Measurements from ENCODE around the gene PTPRF. TPM values are rescaled to one million over a fixed set of nuclear protein-coding genes. Genes with fewer than 3 reads are reported as not detected.

PTPRF gene
- total RNA-seq, 4 donors from 2014 or later: 53.2 to 80.6 (median 71.7) TPM

DNA sequence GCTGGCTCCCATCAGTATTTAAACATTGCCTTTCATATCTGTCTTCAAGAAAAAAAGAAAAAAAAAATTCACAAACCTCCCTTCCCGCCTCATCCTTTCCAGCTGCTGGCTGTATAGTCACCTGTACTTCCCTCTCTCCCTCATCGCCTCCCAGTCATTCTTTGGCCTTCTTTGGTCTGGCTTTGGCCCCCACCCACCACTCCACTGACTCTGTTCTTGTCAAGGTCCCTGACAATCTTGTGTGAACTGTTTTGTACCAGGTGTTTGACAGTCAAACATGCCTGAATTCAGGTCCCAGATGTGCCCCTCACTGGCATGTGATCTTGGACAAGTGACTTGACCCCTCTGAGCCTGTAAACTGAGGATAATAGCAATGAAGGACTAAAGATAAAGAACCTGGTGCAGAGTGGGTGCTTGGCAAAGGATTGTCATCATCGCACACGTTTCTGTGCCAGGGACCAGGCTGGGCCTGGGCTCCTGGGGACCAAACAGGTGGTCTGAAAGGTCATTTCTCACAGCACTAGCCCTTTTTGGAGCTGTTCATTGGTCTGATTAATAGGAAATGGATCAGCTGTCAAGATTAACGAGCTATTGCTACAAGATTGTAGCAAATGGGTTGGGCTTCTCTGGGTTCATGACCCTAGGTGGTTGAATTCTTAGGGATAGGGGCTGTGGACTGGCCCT lies 21.5 kb downstream of the PTPRF start:
- Histone ChIP-seq H3K27me3 (no peaks in the 10 kb centered on the region), H3K4me1 (peaks cover 24 to 70% of the 10 kb centered on the region in 2 donors), H3K9me3 (no peaks in the 10 kb centered on the region), H3K4me3 (replicated peaks in 1 of 3) (no peak overlapping the region), H3K27ac (peak overlapping the region; percentile 75 to 85 (median 81)), H3K36me3 (no peaks in the 10 kb centered on the region)
- 67 to 81% methylated on average over 5 of the region's 5 CpGs for WGBS, 2 donors
- DNase-seq: no peak
- TF ChIP-seq POLR2A (IDR thresholded peaks at IDR 0.05): no peak
- TF ChIP-seq, protein P1, sequence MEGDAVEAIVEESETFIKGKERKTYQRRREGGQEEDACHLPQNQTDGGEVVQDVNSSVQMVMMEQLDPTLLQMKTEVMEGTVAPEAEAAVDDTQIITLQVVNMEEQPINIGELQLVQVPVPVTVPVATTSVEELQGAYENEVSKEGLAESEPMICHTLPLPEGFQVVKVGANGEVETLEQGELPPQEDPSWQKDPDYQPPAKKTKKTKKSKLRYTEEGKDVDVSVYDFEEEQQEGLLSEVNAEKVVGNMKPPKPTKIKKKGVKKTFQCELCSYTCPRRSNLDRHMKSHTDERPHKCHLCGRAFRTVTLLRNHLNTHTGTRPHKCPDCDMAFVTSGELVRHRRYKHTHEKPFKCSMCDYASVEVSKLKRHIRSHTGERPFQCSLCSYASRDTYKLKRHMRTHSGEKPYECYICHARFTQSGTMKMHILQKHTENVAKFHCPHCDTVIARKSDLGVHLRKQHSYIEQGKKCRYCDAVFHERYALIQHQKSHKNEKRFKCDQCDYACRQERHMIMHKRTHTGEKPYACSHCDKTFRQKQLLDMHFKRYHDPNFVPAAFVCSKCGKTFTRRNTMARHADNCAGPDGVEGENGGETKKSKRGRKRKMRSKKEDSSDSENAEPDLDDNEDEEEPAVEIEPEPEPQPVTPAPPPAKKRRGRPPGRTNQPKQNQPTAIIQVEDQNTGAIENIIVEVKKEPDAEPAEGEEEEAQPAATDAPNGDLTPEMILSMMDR (IDR thresholded peaks at IDR 0.05): no peak
- intact Hi-C loops (cut with DNase I): no loop called here

DNA sequence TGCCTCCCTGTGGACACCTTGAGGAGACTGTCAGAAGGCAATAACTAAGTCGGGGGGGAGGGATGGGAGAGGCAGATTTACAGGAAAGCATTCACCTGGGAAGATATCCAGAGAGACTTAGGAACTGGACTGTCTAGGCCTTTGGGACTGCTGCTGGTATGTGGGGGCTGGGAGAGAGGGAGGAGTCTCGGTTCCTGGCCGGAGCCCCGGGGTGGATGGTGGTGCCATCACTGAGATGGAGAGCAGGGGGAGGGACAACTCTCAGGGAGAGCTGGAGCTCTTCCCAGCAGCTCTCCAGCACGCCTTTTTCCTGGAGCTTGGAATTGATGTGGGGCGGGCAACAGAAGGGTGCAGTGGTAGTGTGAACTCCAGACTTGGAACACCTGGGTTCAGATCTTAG lies 22.1 kb downstream of the PTPRF start:
- Histone ChIP-seq H3K27ac (peak overlapping the region; percentile 75 to 85 (median 81)), H3K4me1 (peaks cover 24 to 71% of the 10 kb centered on the region in 2 donors), H3K9me3 (no peaks in the 10 kb centered on the region), H3K27me3 (no peaks in the 10 kb centered on the region), H3K36me3 (no peaks in the 10 kb centered on the region), H3K4me3 (replicated peaks in 1 of 3) (no peak overlapping the region)
- TF ChIP-seq, protein P1 (IDR thresholded peaks at IDR 0.05): no peak
- peak in 1 of 2 donors; percentile 41 for TF ChIP-seq POLR2A (IDR thresholded peaks at IDR 0.05)
- intact Hi-C loops (cut with DNase I): no loop called here
- peak; percentile 93 to 94 for DNase-seq
- WGBS, 2 donors: 23 to 27% methylated on average over 5 to 6 of the region's 6 CpGs

DNA sequence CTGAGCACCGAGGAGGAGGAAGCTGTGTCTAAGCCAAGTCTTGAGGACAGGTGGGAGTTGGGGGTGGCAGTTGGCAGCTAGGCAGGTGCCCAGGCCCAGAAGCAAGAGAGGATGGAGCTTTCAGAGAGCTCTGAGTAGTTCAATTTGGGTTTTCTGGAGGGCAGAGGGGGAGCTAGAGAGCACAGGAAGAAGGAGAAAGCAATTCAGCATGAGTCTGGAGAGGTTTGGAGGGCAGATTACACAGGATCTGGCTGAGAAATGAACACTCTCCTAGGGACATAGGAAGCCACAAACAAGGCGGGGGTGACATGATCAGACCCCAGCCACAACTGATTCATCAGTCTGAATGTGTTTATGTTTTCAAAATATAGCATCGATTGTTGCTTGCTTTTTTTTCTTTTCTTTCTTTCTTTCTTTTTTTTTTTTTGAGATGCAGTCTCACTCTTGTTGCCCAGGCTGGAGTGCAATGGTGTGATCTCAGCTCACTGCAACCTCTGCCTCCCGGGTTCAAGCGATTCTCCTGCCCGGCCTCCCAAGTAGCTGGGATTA lies 23.8 kb downstream of the PTPRF start:
- DNase-seq: no peak
- intact Hi-C loops (cut with DNase I): no loop called here
- Histone ChIP-seq H3K27me3 (no peaks in the 10 kb centered on the region), H3K27ac (peak overlapping the region; percentile 5 to 85 (median 26)), H3K4me1 (peaks cover 35 to 66% of the 10 kb centered on the region in 2 donors), H3K36me3 (no peaks in the 10 kb centered on the region), H3K9me3 (no peaks in the 10 kb centered on the region), H3K4me3 (replicated peaks in 1 of 3) (no peak overlapping the region)
- WGBS, 2 donors: 65 to 70% methylated on average over 6 of the region's 6 CpGs
- TF ChIP-seq, protein P1 (IDR thresholded peaks at IDR 0.05): peak in 2 of 6 experiments; percentile 24 to 45
- TF ChIP-seq POLR2A (IDR thresholded peaks at IDR 0.05): no peak

DNA sequence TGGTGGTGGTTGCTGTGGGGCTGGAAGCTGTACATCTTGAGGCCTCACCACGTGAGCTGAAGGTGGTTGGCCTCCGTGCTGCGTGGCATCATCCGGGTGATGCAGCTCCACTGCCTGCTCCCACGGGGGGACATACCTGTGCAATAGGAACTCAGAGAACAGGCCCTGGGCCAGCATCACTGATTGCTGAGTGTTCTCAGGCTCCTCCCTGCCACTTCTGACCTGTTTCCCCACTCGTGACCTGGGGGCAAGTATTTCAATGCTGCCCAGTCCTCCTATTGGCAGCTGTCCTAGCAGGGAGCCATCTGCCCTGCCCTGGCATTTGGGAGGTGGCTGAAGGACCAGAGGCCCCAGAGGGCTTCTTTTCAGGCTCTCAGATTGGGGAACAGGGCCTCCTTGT lies 26.1 kb downstream of the PTPRF start:
- Histone ChIP-seq H3K27ac (peak overlapping the region in 1 of 3 donors; percentile 6), H3K36me3 (no peaks in the 10 kb centered on the region), H3K27me3 (no peaks in the 10 kb centered on the region), H3K4me3 (replicated peaks in 1 of 3) (no peak overlapping the region), H3K9me3 (no peaks in the 10 kb centered on the region), H3K4me1 (peaks cover 23 to 45% of the 10 kb centered on the region in 2 donors)
- WGBS, 2 donors: 62 to 75% methylated on average over 3 to 5 of the region's 6 CpGs
- TF ChIP-seq POLR2A (IDR thresholded peaks at IDR 0.05): no peak
- TF ChIP-seq, protein P1 (IDR thresholded peaks at IDR 0.05): no peak
- intact Hi-C loops (cut with DNase I): no loop called here
- peak in 1 of 2 donors; percentile 38 for DNase-seq

DNA sequence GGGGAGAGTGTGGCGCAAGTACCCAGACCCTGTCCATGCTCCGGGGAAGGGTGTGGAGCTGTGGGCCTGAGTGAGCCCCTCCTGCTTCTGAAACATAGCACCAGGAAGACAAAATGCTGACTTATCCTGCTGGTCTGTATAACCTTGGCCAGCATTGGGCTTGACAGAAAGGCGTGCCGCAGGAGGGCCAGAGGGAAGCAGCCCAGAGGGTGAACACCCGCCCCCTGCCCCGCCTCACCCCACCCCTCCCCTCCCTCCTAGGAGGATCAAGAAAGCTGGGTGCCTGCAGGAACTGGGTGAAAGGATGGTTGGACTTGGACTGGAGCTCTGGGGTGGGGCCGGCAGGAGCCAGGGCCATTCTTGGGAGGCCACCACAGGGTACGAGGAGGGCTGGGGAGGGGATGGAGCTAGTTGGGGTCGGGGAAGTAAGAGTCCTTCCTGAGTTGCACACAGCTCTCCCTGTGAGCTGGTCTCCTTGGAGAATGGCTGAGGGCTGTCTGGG lies 27.1 kb downstream of the PTPRF start:
- 56 to 57% methylated on average over 8 to 9 of the region's 9 CpGs for WGBS, 2 donors
- DNase-seq: peak; percentile 39 to 44
- Histone ChIP-seq H3K4me3 (replicated peaks in 1 of 3) (no peak overlapping the region), H3K4me1 (peaks cover 16 to 35% of the 10 kb centered on the region in 2 donors), H3K36me3 (no peaks in the 10 kb centered on the region), H3K27ac (peak overlapping the region in 1 of 3 donors; percentile 48), H3K9me3 (no peaks in the 10 kb centered on the region), H3K27me3 (no peaks in the 10 kb centered on the region)
- intact Hi-C loops (cut with DNase I): no loop called here
- no peak for TF ChIP-seq POLR2A (IDR thresholded peaks at IDR 0.05)
- TF ChIP-seq, protein P1 (IDR thresholded peaks at IDR 0.05): no peak
